GM19463 (cell line): ENCODE data around the gene PPT1.

Source experiments
- ATAC-seq: cut with Tn5 transposase; IDR thresholded peaks from one replicate; pipeline ENCODE4 v1.9.1; 2021; ENCODE audit warnings: mild to moderate bottlenecking, moderate library complexity; ENCODE audit not compliant: unreplicated experiment

Gene PPT1

DNA sequence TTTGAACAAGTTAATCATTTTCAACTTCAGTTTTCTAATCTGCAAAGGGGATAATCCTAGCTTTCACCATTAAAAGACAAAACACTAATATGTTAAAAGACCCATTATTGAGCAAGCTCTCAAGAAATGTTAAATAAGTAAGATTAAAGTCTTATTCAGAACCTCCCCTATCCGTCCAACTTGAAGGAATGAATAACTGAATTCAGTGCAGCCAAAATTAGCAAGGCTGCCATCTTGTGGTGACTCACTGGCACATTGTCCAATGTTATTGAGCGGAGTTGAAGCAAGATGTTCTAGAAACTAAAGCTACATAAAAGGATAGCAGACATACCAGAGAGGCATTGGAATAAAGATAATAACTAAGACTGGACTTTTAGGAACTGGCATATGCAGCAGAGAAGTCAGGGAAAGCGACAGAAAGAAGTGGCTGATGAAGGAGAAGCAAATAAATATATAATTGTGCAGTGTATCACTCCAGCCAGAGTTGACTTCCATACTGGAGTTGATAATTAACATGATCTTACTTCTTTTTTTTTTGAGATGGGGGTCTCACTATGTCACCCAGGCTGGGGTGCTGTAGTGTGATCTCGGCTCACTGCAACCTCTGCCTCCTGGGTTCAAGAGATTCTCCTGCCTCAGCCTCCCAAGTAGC is 64.7 kb downstream of the PPT1 start:
- ATAC-seq: no peak

GRCh38 chr1:40030528-40031135 is 66.4 kb downstream of the PPT1 start:
- ATAC-seq: no peak

DNA sequence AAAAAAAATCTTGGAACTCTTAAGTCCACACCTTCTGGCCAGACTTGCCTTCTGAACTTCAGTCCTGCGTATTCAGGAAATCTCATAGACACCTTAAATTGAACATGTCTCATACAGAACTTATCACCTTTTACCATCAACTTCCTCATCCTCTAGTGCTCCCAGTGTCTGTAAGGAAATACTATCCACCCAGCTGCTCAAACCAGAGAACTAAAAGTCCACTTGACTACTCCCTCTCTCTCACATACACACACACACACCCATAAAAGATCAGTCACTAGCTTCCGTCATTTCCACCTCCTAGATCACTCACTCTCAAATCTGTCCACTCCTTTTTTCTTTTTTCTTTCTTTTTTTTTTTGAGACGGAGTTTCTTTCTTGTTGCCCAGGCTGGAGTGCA is 67.4 kb downstream of the PPT1 start:
- ATAC-seq: no peak

- ATAC-seq: no peak
Measured at GRCh38 chr1:40027647-40028046, 69.4 kb downstream of the PPT1 start.

GRCh38 chr1:40024671-40025070 is 72.4 kb downstream of the PPT1 start:
- ATAC-seq: no peak

GRCh38 chr1:40023379-40023944 is 73.6 kb downstream of the PPT1 start:
- ATAC-seq: no peak
